Endothelial cell of umbilical vein (primary cell): ENCODE measurements around the gene SLC9A9. TPM values are rescaled to one million over a fixed set of nuclear protein-coding genes. Genes with fewer than 3 reads are reported as not detected.

Experiments
- BruUV-seq: library from RNA; stranded (reverse); fragments of 400-500 nt; replicated peaks from 2 replicates; lab custom pipeline; 2021; lab: Mats Ljungman, UMichigan
- CTCF ChIA-PET: fragments of 300-600, 350-600 bp; sonication (Branson Sonifier 250); formaldehyde crosslinking; loops from one replicate; lab custom pipeline; 2021; ENCODE audit warnings: antibody characterized with exemption, inconsistent platforms; lab: Charles Lee
- POLR2A ChIA-PET: fragments of 300-600, 350-600 bp; sonication (Branson Sonifier 250); formaldehyde crosslinking; loops from one replicate; lab custom pipeline; 2021; ENCODE audit warnings: antibody characterized with exemption, inconsistent platforms; lab: Charles Lee
- DNase-seq: peaks from one replicate; pipeline ENCODE4 v3.0.0-alpha.2; 2011; ENCODE audit warnings: low read depth, low spot score
- FAIRE-seq: peaks from 2 replicates; lab custom pipeline; 2011; peaks lifted over from hg19 to GRCh38; lab: Jason Lieb, UNC
- H2AFZ ChIP-seq: 2 replicates; pipeline ENCODE4 v1.6.0; 2012; ENCODE audit warnings: low read depth, low read length, control low read depth, inconsistent platforms
- H3K27ac ChIP-seq: 2 replicates; pipeline ENCODE4 v1.5.1; 2011; ENCODE audit warnings: low read depth, mild to moderate bottlenecking, control low read depth, low read length, moderate library complexity; ENCODE audit not compliant: insufficient read depth
- H3K27me3 ChIP-seq, 2 experiments: 2 replicates each; pipeline versions ENCODE4 v1.6.0 to v1.6.1; 2011; ENCODE audit warnings: low read length in 2 of 2, mixed read lengths in 1 of 2; ENCODE audit not compliant: control insufficient read depth in 2 of 2, insufficient read depth in 2 of 2
- H3K36me3 ChIP-seq, 2 experiments: 2 replicates in 1 of 2; 3 replicates in 1 of 2; pipeline ENCODE4 v1.5.1; 2011; ENCODE audit warnings: low read length in 2 of 2, mild to moderate bottlenecking in 1 of 2, moderate library complexity in 1 of 2; ENCODE audit not compliant: control insufficient read depth in 2 of 2, insufficient read depth in 2 of 2; ENCODE audit errors: extremely low read depth in 1 of 2
- H3K4me1 ChIP-seq: 3 replicates; pipeline ENCODE4 v1.5.1; 2011; ENCODE audit warnings: mild to moderate bottlenecking, low read length; ENCODE audit not compliant: control insufficient read depth, insufficient read depth; ENCODE audit errors: extremely low read depth
- H3K4me2 ChIP-seq: 2 replicates; pipeline ENCODE4 v1.6.1; 2011; ENCODE audit warnings: low read length, control low read depth, mixed read lengths; ENCODE audit not compliant: insufficient read depth
- H3K4me3 ChIP-seq, 3 experiments: fragments of 200-600 bp in 1 of 3; sonication (generic), shearing (Covaris generic) in 1 of 3; replicated peaks in 1 of 3; 2 replicates each; pipeline ENCODE4 v1.5.1; 2011 to 2016; ENCODE audit warnings: control low read depth in 3 of 3, low read length in 3 of 3, mild to moderate bottlenecking in 2 of 3, inconsistent platforms in 1 of 3, low read depth in 1 of 3, moderate library complexity in 1 of 3; ENCODE audit not compliant: insufficient read depth in 1 of 3
- H3K79me2 ChIP-seq: 2 replicates; pipeline ENCODE4 v1.6.0; 2012; ENCODE audit warnings: low read length, inconsistent platforms; ENCODE audit not compliant: control insufficient read depth, insufficient read depth
- H3K9ac ChIP-seq: replicated peaks from 2 replicates; pipeline ENCODE3; 2011; ENCODE audit warnings: low read length, control low read depth; ENCODE audit not compliant: insufficient read depth; ENCODE audit errors: extremely low read depth
- H3K9me1 ChIP-seq: replicated peaks from 3 replicates; pipeline ENCODE4 v1.6.0; 2011; ENCODE audit warnings: mild to moderate bottlenecking, low read length; ENCODE audit not compliant: control insufficient read depth, insufficient read depth; ENCODE audit errors: extremely low read depth
- H3K9me3 ChIP-seq: replicated peaks from 2 replicates; pipeline ENCODE4 v1.5.1; 2012; ENCODE audit warnings: low read length, inconsistent platforms; ENCODE audit not compliant: control insufficient read depth, insufficient read depth
- H4K20me1 ChIP-seq: replicated peaks from 2 replicates; pipeline ENCODE3; 2011; ENCODE audit warnings: mild to moderate bottlenecking, low read length; ENCODE audit not compliant: control insufficient read depth, insufficient read depth; ENCODE audit errors: extremely low read depth
- EZH2 ChIP-seq: IDR thresholded peaks from 2 replicates; pipeline ENCODE4 v1.6.1; 2012; ENCODE audit warnings: borderline replicate concordance, low read depth, mild to moderate bottlenecking, moderate library complexity, low read length, inconsistent platforms; ENCODE audit not compliant: severe bottlenecking
- FOS ChIP-seq: IDR thresholded peaks from 2 replicates; pipeline ENCODE4 v1.6.1; 2011; ENCODE audit warnings: mild to moderate bottlenecking, low read length, moderate library complexity, borderline replicate concordance; ENCODE audit not compliant: insufficient read depth
- GATA2 ChIP-seq: IDR thresholded peaks from 2 replicates; pipeline ENCODE4 v1.7.0; 2011; ENCODE audit warnings: low read depth, mild to moderate bottlenecking, moderate library complexity, mixed read lengths, low read length; ENCODE audit not compliant: insufficient read length, insufficient read depth
- JUN ChIP-seq: IDR thresholded peaks from 2 replicates; pipeline ENCODE4 v1.6.1; 2011; ENCODE audit warnings: borderline replicate concordance, low read depth; ENCODE audit not compliant: insufficient read length, insufficient read depth
- MYC ChIP-seq: IDR thresholded peaks from one replicate; pipeline ENCODE4 v1.6.1; 2011; ENCODE audit warnings: mild to moderate bottlenecking, low read depth, low read length
- POLR2A ChIP-seq: IDR thresholded peaks from 2 replicates; pipeline ENCODE4 v1.6.1; 2012; ENCODE audit warnings: low read depth, mild to moderate bottlenecking, control low read depth, low read length
- POLR2AphosphoS5 ChIP-seq: IDR thresholded peaks from 2 replicates; pipeline ENCODE4 v1.6.1; 2012; ENCODE audit warnings: low read depth, mild to moderate bottlenecking, control low read depth, low read length, moderate library complexity; ENCODE audit not compliant: insufficient read depth
- dilution Hi-C: fragments of 300-500 bp; cut with MboI; formaldehyde crosslinking; loops from one replicate; pipeline ENCODE4 v1.15.0; 2019; ENCODE audit warnings: low sequenced_read_pairs; ENCODE audit not compliant: extremely low pct_ligation_motif_present
- intact Hi-C: fragments of 100-400 bp; cut with micrococcal nuclease; formaldehyde crosslinking; loops from one replicate; pipeline ENCODE4 v1.10.0; 2022
- polyA plus RNA-seq, 4 experiments: library from polyadenylated mRNA; depleted of rRNA in 3 of 4; stranded (reverse) in 3 of 4; unstranded in 1 of 4; fragments of >200 nt; gene quantifications; 2 replicates each; pipeline versions ENCODE4 v1.2.1 to v1.2.3, GENCODE V29; 2011 to 2012; ENCODE audit warnings: missing spikeins in 1 of 4
- total RNA-seq: library from RNA; stranded (reverse); gene quantifications from 2 replicates; pipeline ENCODE4 v1.2.3, GENCODE V29; 2021
- TF ChIP-seq, protein P1 (sequence below), 2 donors: IDR thresholded peaks; 1 replicate in 1 of 2; 2 replicates in 1 of 2; pipeline ENCODE4 v1.5.1; 2011; ENCODE audit warnings: low read length in 2 of 2, mild to moderate bottlenecking in 2 of 2, moderate library complexity in 2 of 2, control low read depth in 1 of 2, inconsistent platforms in 1 of 2, low read depth in 1 of 2; ENCODE audit not compliant: insufficient read depth in 1 of 2; ENCODE audit errors: extremely low read depth in 1 of 2
- TF ChIP-seq, protein P2 (sequence below): IDR thresholded peaks from 2 replicates; pipeline ENCODE4 v1.6.1; 2011; ENCODE audit not compliant: insufficient read depth, insufficient read length

Gene SLC9A9
- total and polyA plus RNA-seq, 2 donors (not counting 3 experiments of a cell fraction or from before 2014, with no cell fraction given), result 1.5 to 1.8 TPM

DNA sequence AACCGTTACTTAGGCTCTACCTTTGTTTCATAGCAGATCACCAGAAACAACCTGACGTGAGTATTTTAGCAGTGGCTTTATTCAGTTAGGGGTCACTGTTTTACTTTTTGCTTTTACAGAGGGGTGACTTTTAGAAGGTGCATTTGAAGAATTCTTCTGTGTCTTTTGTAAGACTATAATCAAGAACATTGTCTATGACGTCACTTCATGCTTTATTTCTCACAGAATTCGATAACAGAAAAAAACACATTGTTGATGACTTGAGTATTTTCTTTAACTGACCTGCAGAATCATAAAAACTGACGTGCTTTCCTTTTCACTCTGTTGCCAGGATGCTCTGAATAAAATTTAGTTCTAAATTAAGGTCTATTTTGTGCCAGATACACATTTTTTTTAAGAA, 244.5 kb downstream of the SLC9A9 start:
- Histone ChIP-seq H3K79me2 (no peaks in the 10 kb centered on the region), H3K4me2 (no peak overlapping the region), H4K20me1 (no peaks in the 10 kb centered on the region), H3K9ac (no peak overlapping the region), H3K27ac (no peak overlapping the region), H3K9me1 (no peaks in the 10 kb centered on the region), H3K4me3 (no peak overlapping the region), H3K36me3 (no peaks in the 10 kb centered on the region), H3K27me3 (no peaks in the 10 kb centered on the region), H3K9me3 (no peaks in the 10 kb centered on the region), H2AFZ (no peak overlapping the region), H3K4me1 (peaks cover 2% of the 10 kb centered on the region)
- BruUV-seq, result no TSS peak
- FAIRE-seq (no peak), DNase-seq (no peak)
- ChIA-PET CTCF (interaction anchor here (1.4 kb wide), 1 partner anchor 10 kb away, joined by 3 read pairs; no protein-coding TSS in a partner anchor), POLR2A (no interaction called here)
- intact Hi-C loops (no loop called here), dilution Hi-C loops (no loop called here)
- no peak for TF ChIP-seq POLR2A
- TF ChIP-seq MYC, result no peak
- TF ChIP-seq EZH2, result no peak
- TF ChIP-seq, protein P1, sequence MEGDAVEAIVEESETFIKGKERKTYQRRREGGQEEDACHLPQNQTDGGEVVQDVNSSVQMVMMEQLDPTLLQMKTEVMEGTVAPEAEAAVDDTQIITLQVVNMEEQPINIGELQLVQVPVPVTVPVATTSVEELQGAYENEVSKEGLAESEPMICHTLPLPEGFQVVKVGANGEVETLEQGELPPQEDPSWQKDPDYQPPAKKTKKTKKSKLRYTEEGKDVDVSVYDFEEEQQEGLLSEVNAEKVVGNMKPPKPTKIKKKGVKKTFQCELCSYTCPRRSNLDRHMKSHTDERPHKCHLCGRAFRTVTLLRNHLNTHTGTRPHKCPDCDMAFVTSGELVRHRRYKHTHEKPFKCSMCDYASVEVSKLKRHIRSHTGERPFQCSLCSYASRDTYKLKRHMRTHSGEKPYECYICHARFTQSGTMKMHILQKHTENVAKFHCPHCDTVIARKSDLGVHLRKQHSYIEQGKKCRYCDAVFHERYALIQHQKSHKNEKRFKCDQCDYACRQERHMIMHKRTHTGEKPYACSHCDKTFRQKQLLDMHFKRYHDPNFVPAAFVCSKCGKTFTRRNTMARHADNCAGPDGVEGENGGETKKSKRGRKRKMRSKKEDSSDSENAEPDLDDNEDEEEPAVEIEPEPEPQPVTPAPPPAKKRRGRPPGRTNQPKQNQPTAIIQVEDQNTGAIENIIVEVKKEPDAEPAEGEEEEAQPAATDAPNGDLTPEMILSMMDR (IDR thresholded peaks at IDR 0.05; ENCODE audit: extremely low read depth in 1 of 2, insufficient read depth in 1 of 2, low read depth in 1 of 2, low read length in 2 of 2), result no peak
- no peak for TF ChIP-seq FOS
- no peak for TF ChIP-seq JUN
- no peak for TF ChIP-seq GATA2
- TF ChIP-seq, protein P2, sequence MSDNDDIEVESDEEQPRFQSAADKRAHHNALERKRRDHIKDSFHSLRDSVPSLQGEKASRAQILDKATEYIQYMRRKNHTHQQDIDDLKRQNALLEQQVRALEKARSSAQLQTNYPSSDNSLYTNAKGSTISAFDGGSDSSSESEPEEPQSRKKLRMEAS, result no peak
- no peak for TF ChIP-seq POLR2AphosphoS5
